ENCODE measurements around the gene GAS2L2.

The GAS2L2 gene

DNA sequence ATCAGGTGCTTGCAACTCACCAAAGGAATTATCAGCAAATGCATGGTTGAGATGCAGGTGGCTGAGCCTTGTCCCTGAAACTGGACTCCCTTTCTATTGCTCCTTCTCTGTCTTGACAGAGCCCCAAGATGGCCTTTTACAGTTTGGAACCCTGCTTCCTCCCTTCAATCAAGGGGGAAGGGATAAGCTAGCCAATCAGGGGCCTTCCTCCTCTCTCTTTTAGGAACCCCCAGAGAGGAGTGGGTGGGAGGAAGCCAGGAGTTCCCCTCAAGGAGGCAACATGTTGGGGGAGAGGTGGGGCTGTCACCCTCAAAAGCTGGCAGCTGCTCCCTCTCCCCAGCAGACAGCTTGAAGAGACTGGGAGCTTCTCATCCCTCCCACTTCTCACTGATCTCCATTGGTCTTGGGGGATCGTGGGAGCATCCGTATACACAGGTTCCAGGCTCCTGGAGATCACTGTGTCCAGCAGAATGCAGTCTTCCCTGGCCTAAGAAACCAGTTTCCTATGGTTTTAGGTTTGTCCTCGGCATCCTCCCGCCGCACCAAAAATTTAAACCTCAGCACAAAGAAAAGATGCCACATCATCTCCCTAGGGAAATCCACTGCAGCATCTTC, 14.4 kb downstream of the GAS2L2 start:
- Mint-ChIP-seq H3K9me3 (no peaks in the 10 kb centered on the region), H3K27ac (no peak overlapping the region), H3K27me3 (ENCODE audit: low read depth) (peaks cover 42% of the 10 kb centered on the region), H3K4me1 (peaks cover 2% of the 10 kb centered on the region), H3K36me3 (ENCODE audit: low read depth) (no peaks in the 10 kb centered on the region), H3K4me3 (no peak overlapping the region)
- no peak for TF ChIP-seq CTCF (IDR thresholded peaks at IDR 0.05; ENCODE audit: unreplicated experiment in 3 of 3)

GRCh38 chr17:35736236-35736635, 16.8 kb downstream of the GAS2L2 start:
- Mint-ChIP-seq H3K27ac (no peak overlapping the region), H3K4me3 (no peak overlapping the region), H3K36me3 (ENCODE audit: low read depth) (no peaks in the 10 kb centered on the region), H3K9me3 (no peaks in the 10 kb centered on the region), H3K4me1 (peaks cover 5% of the 10 kb centered on the region), H3K27me3 (ENCODE audit: low read depth) (peaks cover 21% of the 10 kb centered on the region)
- TF ChIP-seq CTCF (IDR thresholded peaks at IDR 0.05; ENCODE audit: unreplicated experiment in 3 of 3): no peak

DNA sequence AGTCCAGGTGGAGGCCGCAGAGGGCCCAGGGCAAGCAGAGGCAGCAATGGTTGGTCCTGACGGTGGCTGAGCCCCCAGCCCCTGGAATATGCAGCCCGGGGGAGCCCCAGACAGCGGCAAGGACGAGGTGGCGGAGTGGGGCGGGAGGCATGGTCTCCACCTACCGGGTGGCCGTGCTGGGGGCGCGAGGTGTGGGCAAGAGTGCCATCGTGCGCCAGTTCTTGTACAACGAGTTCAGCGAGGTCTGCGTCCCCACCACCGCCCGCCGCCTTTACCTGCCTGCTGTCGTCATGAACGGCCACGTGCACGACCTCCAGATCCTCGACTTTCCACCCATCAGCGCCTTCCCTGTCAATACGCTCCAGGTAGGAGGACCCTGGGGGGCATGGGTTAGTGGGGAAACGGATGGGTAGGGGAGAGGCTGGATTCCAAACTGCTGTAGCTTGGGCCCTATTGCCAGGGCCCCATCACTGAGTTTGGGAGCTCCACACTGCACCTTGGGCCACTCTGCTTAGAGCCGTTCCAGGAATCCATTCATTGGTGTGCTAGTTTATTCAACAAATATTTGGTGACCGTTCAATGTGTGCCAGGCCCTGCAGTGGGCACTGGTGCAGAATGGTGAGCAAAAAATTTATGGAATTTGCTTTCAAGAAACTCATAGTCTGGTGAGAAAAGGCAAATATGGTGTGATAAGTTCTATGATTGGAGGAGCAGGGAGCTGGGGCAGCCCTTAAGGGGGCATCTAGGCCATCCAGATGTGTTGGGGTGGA, 17.8 kb downstream of the GAS2L2 start:
- no peaks in the 10 kb centered on the region for H3K36me3 Mint-ChIP-seq (ENCODE audit: low read depth)
- no peaks in the 10 kb centered on the region for H3K9me3 Mint-ChIP-seq
- H3K27me3 Mint-ChIP-seq (ENCODE audit: low read depth): peaks cover 12% of the 10 kb centered on the region
- H3K27ac Mint-ChIP-seq: no peak overlapping the region
- H3K4me3 Mint-ChIP-seq: no peak overlapping the region
- TF ChIP-seq CTCF (IDR thresholded peaks at IDR 0.05; ENCODE audit: unreplicated experiment in 3 of 3): no peak
- H3K4me1 Mint-ChIP-seq: peaks cover 13% of the 10 kb centered on the region

GRCh38 chr17:35734396-35734795, 18.6 kb downstream of the GAS2L2 start:
- no peak for TF ChIP-seq CTCF (IDR thresholded peaks at IDR 0.05; ENCODE audit: unreplicated experiment in 3 of 3)
- no peaks in the 10 kb centered on the region for H3K9me3 Mint-ChIP-seq
- no peaks in the 10 kb centered on the region for H3K36me3 Mint-ChIP-seq (ENCODE audit: low read depth)
- peaks cover 13% of the 10 kb centered on the region for H3K4me1 Mint-ChIP-seq
- no peak overlapping the region for H3K4me3 Mint-ChIP-seq
- H3K27me3 Mint-ChIP-seq (ENCODE audit: low read depth): peaks cover 4% of the 10 kb centered on the region
- no peak overlapping the region for H3K27ac Mint-ChIP-seq

DNA sequence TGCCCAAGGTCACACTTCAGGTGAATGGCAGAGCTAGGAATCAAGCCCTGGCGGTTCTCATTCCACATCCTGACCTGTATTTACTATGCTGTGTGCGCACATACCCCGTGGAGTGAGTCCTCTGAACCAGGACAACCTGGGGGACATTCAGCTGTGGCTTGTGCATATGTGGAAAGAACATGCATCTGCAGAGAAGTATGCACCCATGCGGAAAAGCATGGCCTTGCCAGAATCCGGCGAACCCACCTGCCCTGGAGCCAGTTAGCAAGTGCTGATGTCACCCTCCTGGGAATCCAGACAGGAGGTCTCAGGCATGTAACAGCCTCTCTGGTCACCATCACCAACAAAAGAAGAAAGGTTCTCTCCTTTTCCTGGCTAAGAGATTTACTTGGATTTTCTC, 19.7 kb downstream of the GAS2L2 start:
- Mint-ChIP-seq H3K27ac (no peak overlapping the region), H3K9me3 (no peaks in the 10 kb centered on the region), H3K36me3 (ENCODE audit: low read depth) (no peaks in the 10 kb centered on the region), H3K27me3 (ENCODE audit: low read depth) (no peaks in the 10 kb centered on the region), H3K4me1 (peaks cover 16% of the 10 kb centered on the region), H3K4me3 (peak overlapping the region; percentile 92 to 95 (median 93))
- no peak for TF ChIP-seq CTCF (IDR thresholded peaks at IDR 0.05; ENCODE audit: unreplicated experiment in 3 of 3)

GRCh38 chr17:35732806-35733136, 20.3 kb downstream of the GAS2L2 start:
- Mint-ChIP-seq H3K27me3 (ENCODE audit: low read depth) (no peaks in the 10 kb centered on the region), H3K4me1 (peaks cover 22% of the 10 kb centered on the region), H3K27ac (peak overlapping the region in 1 of 3 experiments; percentile 70), H3K4me3 (peak overlapping the region; percentile 92 to 95 (median 93)), H3K9me3 (no peaks in the 10 kb centered on the region), H3K36me3 (ENCODE audit: low read depth) (no peaks in the 10 kb centered on the region)
- no peak for TF ChIP-seq CTCF (IDR thresholded peaks at IDR 0.05; ENCODE audit: unreplicated experiment in 3 of 3)

All from nephron (organoid).